Breast epithelium (tissue), 4 donors: ENCODE measurements around the gene SLC4A9. TPM values are rescaled to one million over a fixed set of nuclear protein-coding genes. Genes with fewer than 3 reads are reported as not detected.

Experiments
- DNase-seq, 2 donors: peaks; one replicate each; pipeline ENCODE4 v3.0.0-alpha.2; 2019; ENCODE audit warnings: low spot score in 2 of 2
- H3K27ac ChIP-seq, 2 donors: fragments of 200-600 bp; sonication (generic) in 1 of 2; one replicate each; pipeline ENCODE4 v1.5.1; 2016 to 2019; ENCODE audit warnings: mild to moderate bottlenecking in 1 of 2
- H3K27me3 ChIP-seq, 2 donors: fragments of 200-600 bp; sonication (generic) in 1 of 2; one replicate each; pipeline versions ENCODE4 v1.5.1 to v1.6.0; 2017 to 2019; ENCODE audit warnings: control low read depth in 1 of 2, mild to moderate bottlenecking in 1 of 2
- H3K36me3 ChIP-seq: fragments of 200-600 bp; one replicate; pipeline ENCODE4 v1.5.1; 2019
- H3K4me1 ChIP-seq, 2 donors: fragments of 200-600 bp; sonication (generic); one replicate each; pipeline ENCODE4 v1.5.1; 2016 to 2019; ENCODE audit warnings: control low read depth in 1 of 2
- H3K4me3 ChIP-seq, 3 donors: fragments of 200-600 bp; sonication (generic); 1 replicate in 2 of 3; 2 replicates in 1 of 3; pipeline ENCODE4 v1.5.1; 2016 to 2019; ENCODE audit warnings: mild to moderate bottlenecking in 3 of 3, moderate library complexity in 2 of 3
- H3K9me3 ChIP-seq, 2 donors: fragments of 200-600 bp; sonication (generic) in 1 of 2; one replicate each; pipeline ENCODE4 v1.5.1; 2016 to 2019; ENCODE audit warnings: control low read depth in 1 of 2
- POLR2A ChIP-seq: fragments of 450-650 bp; IDR thresholded peaks from one replicate; pipeline ENCODE4 v1.6.1; 2016; ENCODE audit warnings: antibody characterized with exemption, mild to moderate bottlenecking, moderate library complexity
- POLR2AphosphoS5 ChIP-seq, 3 donors: sonication (generic); formaldehyde crosslinking; IDR thresholded peaks; one replicate each; pipeline ENCODE4 v1.6.1; 2017; ENCODE audit warnings: antibody characterized with exemption in 3 of 3
- intact Hi-C: fragments of 100-400 bp; cut with DNase I; formaldehyde crosslinking; loops from one replicate; pipeline ENCODE4 v1.15.1; 2023; ENCODE audit warnings: low total_unique reads
- total RNA-seq, 3 donors: library from RNA; depleted of rRNA; stranded (reverse); fragments of >200 nt; gene quantifications; one replicate each; pipeline ENCODE4 v1.1.0, GENCODE V29; 2016
- TF ChIP-seq, protein P1 (sequence below), 3 donors: fragments of 450-650 bp; IDR thresholded peaks; one replicate each; pipeline ENCODE4 v1.5.1; 2016 to 2017; ENCODE audit warnings: antibody characterized with exemption in 3 of 3, mild to moderate bottlenecking in 3 of 3, moderate library complexity in 3 of 3

Gene SLC4A9
- total RNA-seq, 3 donors from 2014 or later, result not detected

DNA sequence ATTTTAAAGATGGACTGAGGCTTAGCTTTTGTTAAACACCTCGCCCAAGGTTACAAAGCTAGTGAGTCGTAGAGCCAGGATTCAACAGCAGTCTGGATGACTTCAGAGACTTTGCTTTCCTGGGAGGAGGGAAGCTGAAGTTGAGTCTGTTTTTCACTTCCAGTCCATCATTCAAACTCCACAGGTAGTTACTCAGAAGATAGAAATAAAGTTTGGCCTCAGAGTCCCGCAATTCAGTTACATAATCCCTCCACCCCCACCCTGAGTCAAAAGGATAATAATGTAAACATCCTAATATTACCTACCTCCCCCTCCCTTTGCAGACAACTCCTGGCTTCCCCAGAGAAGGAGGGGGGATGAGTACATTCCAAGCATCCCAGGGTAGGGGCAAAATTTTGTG, 21.7 kb upstream of the SLC4A9 start:
- Histone ChIP-seq H3K27me3 (no peaks in the 10 kb centered on the region), H3K4me3 (no peak overlapping the region), H3K4me1 (no peaks in the 10 kb centered on the region), H3K9me3 (no peaks in the 10 kb centered on the region), H3K27ac (peak overlapping the region in 1 of 2 donors; percentile 15), H3K36me3 (no peaks in the 10 kb centered on the region)
- no peak for DNase-seq
- intact Hi-C loops, result no loop called here
- no peak for TF ChIP-seq POLR2A

DNA sequence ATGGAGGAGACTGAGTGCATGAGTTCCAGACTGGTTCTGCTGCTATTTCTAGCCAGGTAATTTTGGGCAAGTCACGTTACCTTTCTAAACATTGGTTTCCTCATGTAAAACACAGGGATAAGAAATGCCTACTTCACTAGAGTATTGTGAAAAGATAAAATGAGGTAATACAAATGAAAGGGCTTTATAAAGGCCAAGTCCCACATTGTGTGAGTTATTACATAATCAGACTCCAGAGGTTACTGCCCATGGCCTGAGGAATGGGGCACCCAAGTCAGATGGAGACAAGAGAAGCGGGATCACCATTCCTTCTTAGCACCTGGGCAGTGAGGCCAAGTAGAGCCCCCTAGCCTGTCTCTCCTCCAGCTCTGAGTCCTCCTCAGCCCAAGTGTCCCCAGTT, 21.1 kb upstream of the SLC4A9 start:
- Histone ChIP-seq H3K4me3 (no peak overlapping the region), H3K9me3 (no peaks in the 10 kb centered on the region), H3K27ac (no peak overlapping the region), H3K27me3 (no peaks in the 10 kb centered on the region), H3K4me1 (no peaks in the 10 kb centered on the region), H3K36me3 (no peaks in the 10 kb centered on the region)
- TF ChIP-seq POLR2AphosphoS5 (IDR thresholded peaks at IDR 0.05), result no peak
- TF ChIP-seq, protein P1, sequence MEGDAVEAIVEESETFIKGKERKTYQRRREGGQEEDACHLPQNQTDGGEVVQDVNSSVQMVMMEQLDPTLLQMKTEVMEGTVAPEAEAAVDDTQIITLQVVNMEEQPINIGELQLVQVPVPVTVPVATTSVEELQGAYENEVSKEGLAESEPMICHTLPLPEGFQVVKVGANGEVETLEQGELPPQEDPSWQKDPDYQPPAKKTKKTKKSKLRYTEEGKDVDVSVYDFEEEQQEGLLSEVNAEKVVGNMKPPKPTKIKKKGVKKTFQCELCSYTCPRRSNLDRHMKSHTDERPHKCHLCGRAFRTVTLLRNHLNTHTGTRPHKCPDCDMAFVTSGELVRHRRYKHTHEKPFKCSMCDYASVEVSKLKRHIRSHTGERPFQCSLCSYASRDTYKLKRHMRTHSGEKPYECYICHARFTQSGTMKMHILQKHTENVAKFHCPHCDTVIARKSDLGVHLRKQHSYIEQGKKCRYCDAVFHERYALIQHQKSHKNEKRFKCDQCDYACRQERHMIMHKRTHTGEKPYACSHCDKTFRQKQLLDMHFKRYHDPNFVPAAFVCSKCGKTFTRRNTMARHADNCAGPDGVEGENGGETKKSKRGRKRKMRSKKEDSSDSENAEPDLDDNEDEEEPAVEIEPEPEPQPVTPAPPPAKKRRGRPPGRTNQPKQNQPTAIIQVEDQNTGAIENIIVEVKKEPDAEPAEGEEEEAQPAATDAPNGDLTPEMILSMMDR (IDR thresholded peaks at IDR 0.05), result no peak
- TF ChIP-seq POLR2A, result no peak
- intact Hi-C loops, result no loop called here
- no peak for DNase-seq

DNA sequence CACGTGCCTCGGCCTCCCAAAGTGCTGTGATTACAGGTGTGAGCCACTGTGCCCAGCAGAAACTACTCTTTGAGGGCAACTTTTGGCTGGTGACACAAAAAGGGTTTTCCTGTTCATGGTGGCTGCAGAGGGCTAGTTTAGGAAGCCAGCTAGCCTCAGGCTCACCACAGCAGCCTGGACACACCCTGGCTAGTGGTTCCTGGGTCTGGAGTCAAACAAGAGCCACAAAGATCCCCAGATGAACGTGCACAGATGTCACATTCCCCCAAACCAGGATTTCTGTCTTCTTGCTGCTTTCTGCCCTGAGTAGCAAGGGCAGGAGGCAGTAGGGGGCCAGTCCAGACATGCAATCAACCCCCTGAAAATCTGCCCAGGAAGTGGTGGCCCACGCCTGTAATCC, 20.4 kb upstream of the SLC4A9 start:
- no peaks in the 10 kb centered on the region for H3K36me3 ChIP-seq
- intact Hi-C loops, result no loop called here
- TF ChIP-seq, protein P1 (IDR thresholded peaks at IDR 0.05), result no peak
- no peak for TF ChIP-seq POLR2AphosphoS5 (IDR thresholded peaks at IDR 0.05)
- no peak for TF ChIP-seq POLR2A
- no peaks in the 10 kb centered on the region for H3K9me3 ChIP-seq
- H3K4me3 ChIP-seq, result no peak overlapping the region
- H3K27me3 ChIP-seq, result no peaks in the 10 kb centered on the region
- no peak for DNase-seq
- peaks cover 0 to under 1% of the 10 kb centered on the region in 2 donors for H3K4me1 ChIP-seq
- H3K27ac ChIP-seq, result no peak overlapping the region

DNA sequence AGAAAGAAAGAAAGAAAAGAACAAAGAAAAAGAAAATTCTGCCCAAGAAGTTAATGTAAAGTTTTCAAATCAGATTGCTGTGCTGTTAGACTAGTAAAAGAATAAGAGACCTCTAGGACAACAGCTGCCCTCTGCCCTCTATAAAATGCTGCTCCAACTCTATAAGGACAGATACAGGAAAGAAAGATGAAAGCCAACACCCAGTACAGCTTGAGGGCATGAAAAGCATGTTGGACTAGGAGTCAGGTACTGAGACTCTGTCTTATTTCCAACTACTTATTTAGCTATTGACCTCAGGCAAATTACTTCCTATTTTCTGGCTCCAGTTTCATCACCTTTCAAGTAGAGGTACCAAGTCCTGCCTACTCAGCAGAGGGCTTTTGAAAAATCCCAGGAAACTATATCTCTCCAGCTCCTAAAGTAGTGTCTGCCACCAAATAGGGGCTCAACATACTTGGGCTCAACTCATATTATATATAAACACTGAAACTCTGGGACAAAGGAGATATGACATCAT, 19.3 kb upstream of the SLC4A9 start:
- Histone ChIP-seq H3K4me3 (no peak overlapping the region), H3K27me3 (no peaks in the 10 kb centered on the region), H3K4me1 (peaks cover 0 to 4% of the 10 kb centered on the region in 2 donors), H3K36me3 (no peaks in the 10 kb centered on the region), H3K27ac (peak overlapping the region in 1 of 2 donors; percentile 34), H3K9me3 (no peaks in the 10 kb centered on the region)
- intact Hi-C loops, result no loop called here
- TF ChIP-seq POLR2AphosphoS5 (IDR thresholded peaks at IDR 0.05), result no peak
- TF ChIP-seq, protein P1 (IDR thresholded peaks at IDR 0.05), result no peak
- TF ChIP-seq POLR2A, result no peak
- no peak for DNase-seq

DNA sequence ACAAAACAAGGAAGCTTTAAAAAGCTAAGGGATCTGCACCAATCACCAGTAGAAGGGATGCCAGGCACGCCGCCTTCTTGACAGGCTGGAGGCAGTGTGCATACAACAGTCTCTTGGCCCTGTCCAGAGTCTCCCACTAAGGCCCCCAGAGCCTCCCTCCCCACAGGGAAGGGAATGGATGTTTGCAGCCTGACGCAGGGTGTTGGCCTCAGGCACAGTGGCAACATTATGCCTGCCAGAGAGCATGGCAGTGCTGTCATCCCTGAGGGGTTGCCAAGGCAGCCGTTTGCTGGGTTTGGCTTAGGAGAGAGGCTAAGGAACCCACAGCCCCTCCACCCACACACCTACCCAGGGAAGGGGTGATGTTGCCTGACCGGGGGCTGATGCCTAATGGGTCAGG, 18.4 kb upstream of the SLC4A9 start:
- Histone ChIP-seq H3K9me3 (no peaks in the 10 kb centered on the region), H3K36me3 (no peaks in the 10 kb centered on the region), H3K4me1 (peaks cover 0 to 4% of the 10 kb centered on the region in 2 donors), H3K4me3 (no peak overlapping the region), H3K27ac (peak overlapping the region; percentile 34 to 52), H3K27me3 (no peaks in the 10 kb centered on the region)
- intact Hi-C loops, result no loop called here
- TF ChIP-seq POLR2AphosphoS5 (IDR thresholded peaks at IDR 0.05), result no peak
- TF ChIP-seq, protein P1 (IDR thresholded peaks at IDR 0.05), result no peak
- no peak for TF ChIP-seq POLR2A
- peak in 1 of 2 donors; percentile 38 for DNase-seq

DNA sequence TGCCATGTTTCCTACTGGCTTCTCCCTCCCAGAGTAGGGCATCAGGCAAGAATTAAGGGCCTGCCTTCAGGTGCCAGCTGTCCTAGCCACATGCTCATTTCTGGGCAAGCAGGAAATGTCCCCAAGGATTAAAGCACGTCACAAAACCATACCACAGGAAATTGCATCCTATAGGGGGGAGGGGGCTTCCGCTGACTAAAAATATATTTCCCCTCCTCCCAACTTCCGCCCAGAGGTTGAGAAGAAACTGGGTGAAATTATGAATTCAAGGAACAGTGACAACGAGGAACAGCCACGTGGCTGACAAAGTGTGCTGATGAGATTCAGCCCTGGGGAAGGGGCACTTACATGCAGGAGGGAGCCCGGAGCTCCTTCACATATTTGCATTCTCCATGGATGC, 17.7 kb upstream of the SLC4A9 start:
- Histone ChIP-seq H3K9me3 (no peaks in the 10 kb centered on the region), H3K4me3 (no peak overlapping the region), H3K4me1 (peaks cover 0 to 4% of the 10 kb centered on the region in 2 donors), H3K27me3 (no peaks in the 10 kb centered on the region), H3K27ac (peak overlapping the region; percentile 34 to 52), H3K36me3 (no peaks in the 10 kb centered on the region)
- no peak for DNase-seq
- intact Hi-C loops, result no loop called here
- TF ChIP-seq POLR2AphosphoS5 (IDR thresholded peaks at IDR 0.05) (peak in 2 of 3 donors; percentile 23 to 61), POLR2A (no peak)
